IPS-18a (cell line): Measurements from ENCODE around the gene DUSP23.

Experiments
- H3K27ac ChIP-seq: one replicate; pipeline ENCODE4 v1.5.1; 2013; ENCODE audit warnings: low read length
- H3K27me3 ChIP-seq: one replicate; pipeline ENCODE4 v1.6.1; 2013; ENCODE audit warnings: mild to moderate bottlenecking, low read length; ENCODE audit not compliant: control insufficient read depth, insufficient read depth
- H3K36me3 ChIP-seq: one replicate; pipeline ENCODE4 v1.6.1; 2013; ENCODE audit warnings: low read depth, low read length; ENCODE audit not compliant: control insufficient read depth
- H3K4me1 ChIP-seq: one replicate; pipeline ENCODE4 v1.6.1; 2013; ENCODE audit warnings: low read depth, low read length; ENCODE audit not compliant: control insufficient read depth
- H3K4me3 ChIP-seq: one replicate; pipeline ENCODE4 v1.5.1; 2013; ENCODE audit warnings: low read length
- H3K9ac ChIP-seq: one replicate; pipeline ENCODE4 v1.6.1; 2013; ENCODE audit warnings: mild to moderate bottlenecking, low read length, moderate library complexity
- H3K9me3 ChIP-seq: one replicate; pipeline ENCODE4 v1.6.1; 2013; ENCODE audit warnings: low read depth, low read length; ENCODE audit not compliant: control insufficient read depth

DUSP23 gene

DNA sequence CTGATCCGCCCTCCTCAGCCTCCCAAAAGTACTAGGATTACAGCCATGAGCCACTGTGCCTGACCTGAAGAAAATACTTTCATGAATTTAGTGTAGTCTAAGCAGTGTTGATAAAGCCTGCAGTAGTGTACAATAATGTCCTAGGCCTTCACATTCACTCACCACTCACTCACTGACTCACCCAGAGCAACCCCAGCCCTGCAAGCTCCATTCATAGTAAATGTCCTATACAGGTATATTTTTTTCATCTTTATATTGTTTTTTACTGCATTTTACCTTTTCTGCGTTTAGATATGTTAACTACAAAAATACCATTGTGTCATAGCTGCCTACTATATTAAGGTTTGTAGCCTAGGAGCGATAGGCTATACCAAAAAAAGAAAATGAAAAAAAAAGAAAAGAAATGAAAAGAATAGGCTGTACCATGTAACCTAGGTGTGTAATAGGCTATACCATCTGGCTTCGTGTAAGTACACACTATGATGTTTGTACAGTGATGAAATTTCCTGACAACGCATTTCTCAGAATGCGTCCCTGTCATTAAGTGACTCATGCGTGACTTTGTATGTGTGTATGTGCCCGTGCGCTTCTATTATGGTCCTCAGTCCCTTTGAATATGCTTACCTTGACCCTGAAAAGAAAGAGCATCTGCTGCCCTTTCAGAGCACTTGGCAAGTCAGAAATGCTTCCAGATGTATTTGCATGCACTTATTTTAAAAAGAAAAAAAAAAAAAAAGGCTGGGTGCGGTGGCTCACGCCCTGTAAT is 36.7 kb downstream of the DUSP23 start:
- Histone ChIP-seq H3K27ac (no peak overlapping the region), H3K27me3 (no peaks in the 10 kb centered on the region), H3K9ac (no peak overlapping the region)

GRCh38 chr1:159821171-159821867 is 40.6 kb downstream of the DUSP23 start:
- Histone ChIP-seq H3K4me1 (peaks cover 4% of the 10 kb centered on the region), H3K4me3 (no peak overlapping the region), H3K9me3 (no peaks in the 10 kb centered on the region), H3K27ac (no peak overlapping the region), H3K27me3 (no peaks in the 10 kb centered on the region), H3K9ac (no peak overlapping the region), H3K36me3 (no peaks in the 10 kb centered on the region)

More for the DNA sequence above, 36.7 kb downstream of the DUSP23 start:
- H3K36me3 ChIP-seq, result no peaks in the 10 kb centered on the region
- H3K4me3 ChIP-seq, result no peak overlapping the region
- peaks cover 4% of the 10 kb centered on the region for H3K4me1 ChIP-seq
- no peaks in the 10 kb centered on the region for H3K9me3 ChIP-seq

DNA sequence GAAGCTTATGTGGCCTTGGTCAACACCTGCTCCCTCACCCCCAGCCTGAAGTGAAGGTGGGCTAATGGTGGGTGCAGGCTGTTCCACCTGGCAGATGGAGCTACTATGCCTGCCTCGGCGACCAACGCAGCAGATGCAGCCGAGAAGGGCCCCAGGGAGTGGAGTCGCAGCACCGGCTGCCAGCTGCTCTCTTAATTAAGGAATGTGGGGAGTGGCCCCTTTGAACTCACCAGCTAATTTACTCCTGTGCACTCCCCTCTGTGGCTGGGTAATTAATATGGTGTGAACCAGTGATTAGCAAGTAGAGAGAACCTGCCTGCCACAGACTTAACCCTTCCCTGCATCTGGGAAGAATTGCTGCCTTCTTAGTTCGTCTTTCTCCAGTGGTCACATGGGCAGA is 42.6 kb downstream of the DUSP23 start:
- no peaks in the 10 kb centered on the region for H3K9me3 ChIP-seq
- H3K9ac ChIP-seq, result no peak overlapping the region
- H3K4me1 ChIP-seq, result peaks cover 1% of the 10 kb centered on the region
- no peak overlapping the region for H3K4me3 ChIP-seq
- H3K36me3 ChIP-seq, result no peaks in the 10 kb centered on the region
- no peaks in the 10 kb centered on the region for H3K27me3 ChIP-seq
- no peak overlapping the region for H3K27ac ChIP-seq

DNA sequence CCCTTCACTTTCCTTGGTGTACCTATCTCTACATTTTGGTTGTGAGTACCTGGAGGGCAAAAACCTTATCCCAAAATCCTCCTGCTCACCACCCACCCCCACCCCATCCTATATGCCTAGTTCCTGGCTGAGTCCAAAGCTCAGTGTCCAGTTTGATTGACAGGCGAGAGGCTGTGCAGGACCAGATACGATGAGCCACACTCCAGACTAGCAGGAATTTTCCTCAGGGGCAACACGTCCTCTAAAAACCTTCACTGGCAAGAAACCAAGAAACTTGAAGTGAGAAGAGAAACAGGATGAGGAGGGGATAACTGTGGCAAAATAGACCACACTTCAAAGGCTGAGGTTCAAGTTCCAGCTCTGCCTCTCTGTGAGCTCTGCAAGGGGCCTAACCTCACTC is 44.8 kb downstream of the DUSP23 start:
- H3K36me3 ChIP-seq, result no peaks in the 10 kb centered on the region
- no peak overlapping the region for H3K9ac ChIP-seq
- no peaks in the 10 kb centered on the region for H3K4me1 ChIP-seq

GRCh38 chr1:159826441-159827101 is 45.8 kb downstream of the DUSP23 start, which contains the start of gene SLAMF8:
SLAMF8 (plus strand) TSS chr1:159826873; CDS start chr1:159826899, 26 bp downstream.
- Histone ChIP-seq H3K36me3 (no peaks in the 10 kb centered on the region), H3K9ac (no peak within 1 kb of the TSS), H3K9me3 (no peaks in the 10 kb centered on the region), H3K4me3 (no peak within 1 kb of the TSS), H3K4me1 (peaks cover 3% of the 10 kb centered on the region), H3K27me3 (peaks cover 13% of the 10 kb centered on the region), H3K27ac (no peak within 1 kb of the TSS)

More for the DNA sequence above, 44.8 kb downstream of the DUSP23 start:
- H3K9me3 ChIP-seq, result no peaks in the 10 kb centered on the region
- H3K27me3 ChIP-seq, result peaks cover 6% of the 10 kb centered on the region
- H3K27ac ChIP-seq, result no peak overlapping the region
- no peak overlapping the region for H3K4me3 ChIP-seq

GRCh38 chr1:159827102-159827490 is 46.3 kb downstream of the DUSP23 start:
- Histone ChIP-seq H3K9ac (no peak overlapping the region), H3K9me3 (no peaks in the 10 kb centered on the region), H3K4me1 (peaks cover 8% of the 10 kb centered on the region), H3K27me3 (peaks cover 13% of the 10 kb centered on the region), H3K27ac (no peak overlapping the region), H3K4me3 (no peak overlapping the region), H3K36me3 (no peaks in the 10 kb centered on the region)

DNA sequence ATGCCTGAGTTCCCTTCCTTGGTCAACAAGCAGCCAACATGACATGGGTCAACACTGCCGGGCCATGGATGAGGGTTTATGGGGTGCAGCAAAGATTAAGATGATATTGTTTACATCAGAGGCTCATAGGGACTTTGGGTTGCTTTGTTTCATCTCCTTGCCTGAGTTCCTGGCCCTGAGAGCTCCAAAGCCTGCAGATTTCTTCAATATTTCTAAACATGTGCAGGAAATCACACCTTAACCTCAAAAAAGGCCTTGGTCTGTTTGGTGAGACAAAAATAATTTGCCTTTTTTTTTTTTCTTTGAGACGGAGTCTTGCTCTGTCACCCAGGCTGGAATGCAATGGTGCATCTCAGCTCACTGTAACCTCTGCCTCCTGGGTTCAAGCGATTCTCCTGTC is 46.8 kb downstream of the DUSP23 start:
- Histone ChIP-seq H3K4me3 (no peak overlapping the region), H3K4me1 (peaks cover 11% of the 10 kb centered on the region), H3K27ac (no peak overlapping the region), H3K36me3 (no peaks in the 10 kb centered on the region), H3K9me3 (no peaks in the 10 kb centered on the region), H3K27me3 (peaks cover 13% of the 10 kb centered on the region), H3K9ac (no peak overlapping the region)

DNA sequence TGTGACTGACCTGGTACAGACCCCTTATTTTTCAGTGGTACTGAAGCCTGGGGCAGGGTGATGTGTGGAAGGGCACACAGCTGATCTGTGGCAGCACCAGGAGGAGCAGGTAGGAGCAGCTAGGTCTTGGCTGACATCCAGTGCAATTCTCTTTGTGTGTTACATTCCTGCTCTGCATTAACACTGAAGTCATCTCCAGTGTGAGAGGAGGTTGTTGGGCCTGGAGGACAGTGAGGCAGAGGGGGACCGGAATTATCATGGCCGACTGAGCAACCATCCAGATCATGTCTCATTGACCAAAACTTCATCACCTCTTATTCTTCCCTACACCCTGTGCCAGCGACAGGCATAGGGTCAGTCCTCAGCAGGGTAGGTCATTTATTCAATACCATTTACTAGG is 47.4 kb downstream of the DUSP23 start:
- Histone ChIP-seq H3K27ac (no peak overlapping the region), H3K4me3 (no peak overlapping the region), H3K27me3 (peaks cover 17% of the 10 kb centered on the region), H3K9me3 (no peaks in the 10 kb centered on the region), H3K9ac (no peak overlapping the region), H3K4me1 (peaks cover 11% of the 10 kb centered on the region), H3K36me3 (no peaks in the 10 kb centered on the region)

DNA sequence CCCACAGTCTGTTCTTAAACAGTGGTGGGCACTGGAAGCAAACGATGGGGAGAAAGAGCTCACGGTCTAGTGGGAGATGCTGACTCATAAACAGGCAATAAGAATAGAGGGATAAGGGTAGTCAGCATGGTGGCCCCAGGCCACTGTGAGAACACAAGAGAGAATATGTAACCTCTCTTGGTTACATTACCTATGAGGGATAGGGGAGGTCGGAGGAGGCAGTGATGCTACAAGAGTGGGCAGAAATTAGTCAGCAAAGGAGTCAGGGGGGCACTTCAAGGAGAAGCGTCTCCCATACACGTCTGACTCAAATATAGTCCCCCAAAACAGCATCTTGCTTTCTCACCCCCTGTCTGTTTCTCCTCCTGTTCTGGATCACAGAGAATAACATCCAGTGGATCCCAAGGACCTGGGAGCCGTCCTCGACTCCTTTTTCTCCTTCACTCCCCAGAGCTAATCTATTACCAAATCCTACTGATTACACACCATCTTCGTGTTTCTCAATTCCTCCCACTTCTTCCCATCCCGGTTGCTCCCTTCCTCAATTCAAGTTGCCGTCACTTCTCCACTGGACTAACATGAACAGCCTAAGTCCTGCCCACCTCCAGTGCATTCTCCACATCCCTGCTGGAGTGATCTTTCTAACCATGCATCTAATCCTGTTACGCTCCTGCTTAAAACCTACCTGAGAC is 48.0 kb downstream of the DUSP23 start:
- H3K9ac ChIP-seq, result no peak overlapping the region
- peaks cover 11% of the 10 kb centered on the region for H3K4me1 ChIP-seq
- H3K27ac ChIP-seq, result no peak overlapping the region
- H3K9me3 ChIP-seq, result no peaks in the 10 kb centered on the region
- no peak overlapping the region for H3K4me3 ChIP-seq
- peaks cover 22% of the 10 kb centered on the region for H3K27me3 ChIP-seq
- H3K36me3 ChIP-seq, result no peaks in the 10 kb centered on the region

GRCh38 chr1:159829273-159829634 is 48.5 kb downstream of the DUSP23 start:
- Histone ChIP-seq H3K27me3 (peaks cover 22% of the 10 kb centered on the region), H3K9me3 (no peaks in the 10 kb centered on the region), H3K27ac (no peak overlapping the region), H3K36me3 (no peaks in the 10 kb centered on the region), H3K4me1 (peaks cover 11% of the 10 kb centered on the region), H3K4me3 (no peak overlapping the region), H3K9ac (no peak overlapping the region)

DNA sequence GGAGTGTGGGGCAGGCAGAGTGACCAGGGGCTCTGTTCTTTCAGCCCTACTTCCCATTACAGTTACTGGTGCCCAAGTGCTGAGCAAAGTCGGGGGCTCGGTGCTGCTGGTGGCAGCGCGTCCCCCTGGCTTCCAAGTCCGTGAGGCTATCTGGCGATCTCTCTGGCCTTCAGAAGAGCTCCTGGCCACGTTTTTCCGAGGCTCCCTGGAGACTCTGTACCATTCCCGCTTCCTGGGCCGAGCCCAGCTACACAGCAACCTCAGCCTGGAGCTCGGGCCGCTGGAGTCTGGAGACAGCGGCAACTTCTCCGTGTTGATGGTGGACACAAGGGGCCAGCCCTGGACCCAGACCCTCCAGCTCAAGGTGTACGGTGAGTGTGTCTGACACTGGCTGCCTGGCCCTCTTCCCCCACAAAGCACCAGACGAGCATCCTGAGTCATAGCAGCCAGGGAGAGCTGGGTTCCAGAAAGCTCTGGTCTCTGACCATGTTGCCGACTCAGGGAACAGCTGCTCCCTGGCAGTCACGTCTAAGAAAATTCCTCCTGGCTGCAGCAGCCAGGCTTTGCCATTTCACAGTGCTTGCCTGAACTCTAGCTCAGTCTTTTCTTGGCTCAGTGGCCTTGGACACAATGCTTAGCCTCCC is 49.2 kb downstream of the DUSP23 start:
- H3K27me3 ChIP-seq, result peaks cover 22% of the 10 kb centered on the region
- no peak overlapping the region for H3K9ac ChIP-seq
- peaks cover 11% of the 10 kb centered on the region for H3K4me1 ChIP-seq
- no peak overlapping the region for H3K27ac ChIP-seq
- H3K36me3 ChIP-seq, result no peaks in the 10 kb centered on the region
- no peak overlapping the region for H3K4me3 ChIP-seq
- no peaks in the 10 kb centered on the region for H3K9me3 ChIP-seq
